HCT116 (cell line): ENCODE data around the gene GPR17. TPM values are rescaled to one million over a fixed set of nuclear protein-coding genes. Genes with fewer than 3 reads are reported as not detected.

Experiments
- ATAC-seq: fragments of 200-7000 bp; cut with Tn5 transposase; 2 replicates; pipeline ENCODE4 v1.9.1; 2020; ENCODE audit warnings: mild to moderate bottlenecking, moderate library complexity
- BruUV-seq: library from RNA; stranded (reverse); fragments of 400-500 nt; replicated peaks from 2 replicates; lab custom pipeline; 2021; lab: Mats Ljungman, UMichigan
- CTCF ChIA-PET: fragments of 300-600 bp; sonication (Branson Sonifier 250); formaldehyde crosslinking; loops from one replicate; lab custom pipeline; 2021; ENCODE audit warnings: antibody characterized with exemption; lab: Charles Lee
- POLR2A ChIA-PET: fragments of 300-600, 350-600 bp; sonication (Branson Sonifier 250); formaldehyde crosslinking; loops from one replicate; lab custom pipeline; 2021; ENCODE audit warnings: antibody characterized with exemption; lab: Charles Lee
- RAD21 ChIA-PET, 2 experiments: fragments of 300-600 bp; sonication (Branson Sonifier 250); formaldehyde crosslinking; loops; one replicate each; lab custom pipeline; 2023; ENCODE audit warnings: low total read pairs in 2 of 2; ENCODE audit not compliant: uncharacterized antibody in 2 of 2, unreplicated experiment in 2 of 2, low non-redundant PET in 1 of 2; lab: Charles Lee
- DNase-seq: peaks from one replicate; pipeline ENCODE4 v3.0.0-alpha.2; 2010; ENCODE audit warnings: low read depth, low spot score
- H2AFZ ChIP-seq: fragments of 200-600 bp; shearing (Covaris generic), sonication (generic); 2 replicates; pipeline ENCODE4 v1.6.1; 2017; ENCODE audit warnings: low read depth, mixed run types, mixed read lengths, antibody characterized with exemption, low read length; ENCODE audit not compliant: poor library complexity, severe bottlenecking
- H3K27ac ChIP-seq: 2 replicates; pipeline ENCODE4 v1.5.1; 2012; ENCODE audit warnings: low read depth, low read length
- H3K27me3 ChIP-seq: fragments of 200-600 bp; sonication (generic); 2 replicates; pipeline ENCODE4 v1.6.1; 2016; ENCODE audit warnings: mixed run types, low read length, mixed read lengths; ENCODE audit not compliant: insufficient read depth
- H3K36me3 ChIP-seq, 2 experiments: fragments of 200-500 bp in 1 of 2; fragments of 200-600 bp in 1 of 2; sonication (Bioruptor generic) in 1 of 2; sonication (generic) in 1 of 2; 2 replicates each; pipeline versions ENCODE4 v1.5.1 to v1.6.1; 2014 to 2016; ENCODE audit warnings: low read length in 2 of 2, inconsistent platforms in 1 of 2, mixed read lengths in 1 of 2, mixed run types in 1 of 2; ENCODE audit not compliant: insufficient read depth in 2 of 2, control insufficient read depth in 1 of 2
- H3K4me1 ChIP-seq, 2 experiments: fragments of 200-600 bp in 1 of 2; sonication (generic) in 1 of 2; 2 replicates each; pipeline versions ENCODE4 v1.5.1 to v1.6.1; 2012 to 2017; ENCODE audit warnings: low read length in 2 of 2, inconsistent platforms in 1 of 2, mild to moderate bottlenecking in 1 of 2, mixed read lengths in 1 of 2, mixed run types in 1 of 2, moderate library complexity in 1 of 2; ENCODE audit not compliant: insufficient read depth in 2 of 2, control insufficient read depth in 1 of 2
- H3K4me2 ChIP-seq: fragments of 200-600 bp; sonication (generic); 2 replicates; pipeline ENCODE4 v1.6.1; 2017; ENCODE audit warnings: mixed run types, low read length, mixed read lengths
- H3K4me3 ChIP-seq, 2 experiments: fragments of 200-600 bp in 1 of 2; sonication (generic) in 1 of 2; replicated peaks in 1 of 2; 2 replicates each; pipeline ENCODE4 v1.5.1; 2011 to 2016; ENCODE audit warnings: low read length in 2 of 2, control low read depth in 1 of 2, low read depth in 1 of 2, mild to moderate bottlenecking in 1 of 2, mixed read lengths in 1 of 2, mixed run types in 1 of 2
- H3K79me2 ChIP-seq: fragments of 200-600 bp; sonication (generic); 2 replicates; pipeline ENCODE4 v1.6.1; 2017; ENCODE audit warnings: mild to moderate bottlenecking, mixed run types, low read length, moderate library complexity, mixed read lengths; ENCODE audit not compliant: insufficient read depth
- H3K9ac ChIP-seq: fragments of 200-600 bp; sonication (generic); 2 replicates; pipeline ENCODE4 v1.6.1; 2016; ENCODE audit warnings: low read length, mixed read lengths
- H3K9me2 ChIP-seq: fragments of 200-600 bp; sonication (generic), shearing (Covaris generic); 2 replicates; pipeline ENCODE4 v1.6.1; 2017; ENCODE audit warnings: mixed run types, mild to moderate bottlenecking, moderate library complexity; ENCODE audit not compliant: insufficient read depth
- H3K9me3 ChIP-seq, 2 experiments: fragments of 200-500 bp in 1 of 2; fragments of 200-600 bp in 1 of 2; sonication (Bioruptor generic) in 1 of 2; sonication (generic) in 1 of 2; 2 replicates each; pipeline ENCODE4 v1.6.1; 2014 to 2017; ENCODE audit warnings: low read length in 2 of 2, mixed read lengths in 2 of 2, inconsistent platforms in 1 of 2, low read depth in 1 of 2, mild to moderate bottlenecking in 1 of 2, mixed run types in 1 of 2, moderate library complexity in 1 of 2; ENCODE audit not compliant: control insufficient read depth in 1 of 2, insufficient read depth in 1 of 2
- H4K20me1 ChIP-seq: fragments of 200-600 bp; sonication (generic), shearing (Covaris generic); 2 replicates; pipeline ENCODE4 v1.6.1; 2017; ENCODE audit warnings: mixed run types, mild to moderate bottlenecking, moderate library complexity; ENCODE audit not compliant: insufficient read depth
- CBX3 ChIP-seq: IDR thresholded peaks from 2 replicates; pipeline ENCODE4 v1.6.1; 2012; ENCODE audit warnings: low read depth
- CEBPB ChIP-seq: IDR thresholded peaks from 2 replicates; pipeline ENCODE4 v1.6.1; 2012; ENCODE audit warnings: low read depth
- EZH2phosphoT487 ChIP-seq: fragments of 200-600 bp; IDR thresholded peaks from 2 replicates; pipeline ENCODE4 v1.6.1; 2018; ENCODE audit warnings: antibody characterized with exemption, borderline replicate concordance
- POLR2AphosphoS5 ChIP-seq: IDR thresholded peaks from 2 replicates; pipeline ENCODE4 v1.6.1; 2011; ENCODE audit warnings: mild to moderate bottlenecking, low read depth, low read length, moderate library complexity
- REST ChIP-seq: IDR thresholded peaks from 2 replicates; pipeline ENCODE4 v1.6.1; 2012; ENCODE audit warnings: low read depth
- TCF7L2 ChIP-seq: IDR thresholded peaks from 2 replicates; pipeline ENCODE4 v1.7.0; 2011; ENCODE audit warnings: borderline replicate concordance, inconsistent platforms; ENCODE audit not compliant: insufficient read depth, insufficient read length; ENCODE audit errors: extremely low read depth
- YY1 ChIP-seq: IDR thresholded peaks from 2 replicates; pipeline ENCODE4 v1.6.1; 2011; ENCODE audit warnings: low read length, low read depth, moderate library complexity, mild to moderate bottlenecking; ENCODE audit not compliant: insufficient replicate concordance; ENCODE audit errors: extremely low read depth
- intact Hi-C: fragments of 100-400 bp; cut with micrococcal nuclease; formaldehyde crosslinking; loops from 2 replicates; pipeline ENCODE4 v1.10.0; 2022
- total RNA-seq: library from RNA; stranded (reverse); gene quantifications from one replicate; pipeline ENCODE4 v1.2.1, GENCODE V29; 2021; ENCODE audit not compliant: unreplicated experiment
- TF ChIP-seq, protein P1 (sequence below): IDR thresholded peaks from 2 replicates; pipeline ENCODE4 v1.6.1; 2012

Gene GPR17
- total RNA-seq, 1 experiment from 2014 or later = not detected

DNA sequence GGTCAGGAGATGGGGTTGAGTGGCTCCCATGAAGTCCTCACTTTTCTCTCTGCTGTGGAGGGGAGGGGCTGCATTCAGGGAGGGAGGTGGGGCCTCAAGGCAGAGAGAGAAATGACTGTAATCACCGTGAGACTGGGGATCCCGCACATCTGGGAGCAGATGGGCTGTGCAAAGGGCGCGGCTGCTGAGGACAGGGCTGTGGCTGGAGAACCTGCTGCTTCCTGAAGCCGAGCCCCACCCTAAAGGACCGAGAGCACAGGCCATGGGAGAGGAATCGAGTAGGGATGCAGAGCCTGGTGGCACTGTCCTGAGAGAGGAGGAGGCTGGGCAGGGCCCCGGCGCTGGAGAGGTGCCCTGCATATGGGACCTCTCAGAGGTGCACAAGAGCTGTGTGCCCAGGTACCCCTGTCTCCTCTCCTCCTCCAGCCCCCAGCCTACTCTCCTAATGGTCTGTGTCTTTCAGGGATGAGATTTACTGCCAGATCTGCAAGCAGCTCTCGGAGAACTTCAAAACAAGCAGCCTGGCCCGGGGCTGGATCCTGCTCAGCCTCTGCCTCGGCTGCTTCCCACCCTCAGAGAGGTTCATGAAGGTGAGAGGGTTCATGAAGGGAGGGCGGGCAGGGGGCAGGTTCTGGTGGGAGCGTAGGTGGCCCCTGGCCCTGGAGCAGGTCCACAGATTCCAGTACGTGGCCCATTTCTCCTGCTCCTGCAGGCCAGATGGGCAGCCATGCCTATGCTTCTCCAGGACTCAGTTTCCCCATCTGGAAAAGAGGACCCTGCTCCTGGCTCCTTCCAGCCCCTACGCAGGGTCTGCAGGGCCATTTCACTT, 25.9 kb upstream of the GPR17 start (continued):
- TF ChIP-seq POLR2AphosphoS5 = no peak

DNA sequence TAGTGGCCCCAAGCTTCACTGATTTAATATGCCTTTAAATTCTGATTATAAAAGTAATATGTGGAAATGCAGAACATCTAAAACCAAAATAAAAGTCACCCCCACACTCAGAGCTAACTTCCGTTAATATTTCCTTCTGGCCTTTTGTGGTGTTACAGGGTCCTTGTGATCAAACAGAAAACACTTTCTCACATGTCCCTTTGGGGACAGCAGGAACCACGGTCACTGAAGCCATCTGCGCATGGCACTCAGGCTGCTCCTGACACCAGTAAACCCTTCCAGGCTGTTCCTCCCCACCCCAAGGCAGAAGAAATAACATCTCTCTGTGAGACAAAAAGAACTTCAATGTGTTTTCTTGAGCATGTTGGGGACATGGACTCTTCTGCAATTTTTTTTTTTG, 25.1 kb upstream of the GPR17 start:
- ChIA-PET POLR2A (no interaction called here), RAD21 (no interaction called here), CTCF (no interaction called here)
- Histone ChIP-seq H3K9me2 (no peaks in the 10 kb centered on the region), H4K20me1 (no peaks in the 10 kb centered on the region), H3K36me3 (no peaks in the 10 kb centered on the region), H2AFZ (no peak overlapping the region), H3K4me2 (no peak overlapping the region), H3K4me1 (peaks cover 0 to 20% of the 10 kb centered on the region in 2 experiments; a peak in 2 of 4 replicates), H3K9ac (no peak overlapping the region), H3K27ac (no peak overlapping the region), H3K9me3 (no peaks in the 10 kb centered on the region), H3K79me2 (no peaks in the 10 kb centered on the region), H3K27me3 (no peaks in the 10 kb centered on the region), H3K4me3 (no peak overlapping the region)
- no peak for DNase-seq
- TF ChIP-seq EZH2phosphoT487 (no peak), CBX3 (no peak), TCF7L2 (no peak), CEBPB (no peak), YY1 (no peak), REST (no peak)
- TF ChIP-seq, protein P1, sequence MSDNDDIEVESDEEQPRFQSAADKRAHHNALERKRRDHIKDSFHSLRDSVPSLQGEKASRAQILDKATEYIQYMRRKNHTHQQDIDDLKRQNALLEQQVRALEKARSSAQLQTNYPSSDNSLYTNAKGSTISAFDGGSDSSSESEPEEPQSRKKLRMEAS = no peak
- no TSS peak for BruUV-seq
- ATAC-seq = no peak
- intact Hi-C loops = no loop called here
